GM04504 (cell line): ENCODE data around the gene MAPK4.

Source experiments
- DNase-seq: peaks from one replicate; pipeline ENCODE4 v3.0.0-alpha.2; 2012; ENCODE audit warnings: low read depth

The MAPK4 gene

DNA sequence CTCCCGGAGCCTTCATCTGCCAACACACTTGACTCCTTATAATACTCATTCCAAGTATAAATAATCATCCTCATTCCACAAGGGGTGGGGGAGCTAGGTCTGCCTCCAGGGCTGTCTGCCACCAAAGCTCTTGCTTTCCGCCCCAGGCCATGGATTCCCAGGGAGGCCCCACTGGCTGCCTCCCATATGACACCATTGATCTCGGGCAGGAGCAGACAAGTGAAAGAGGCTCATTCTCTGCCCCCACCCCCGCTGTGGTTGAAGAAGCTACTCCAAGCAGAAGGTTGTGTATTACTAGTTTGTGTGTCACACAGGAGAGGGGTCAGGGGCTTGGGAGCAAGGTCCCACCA, 160.4 kb downstream of the MAPK4 start:
- no peak for DNase-seq

GRCh38 chr18:50721006-50721405, 161.1 kb downstream of the MAPK4 start:
- no peak for DNase-seq

- DNase-seq: no peak
Measured at GRCh38 chr18:50721451-50722120, 161.7 kb downstream of the MAPK4 start.

GRCh38 chr18:50722311-50722710, 162.4 kb downstream of the MAPK4 start:
- no peak for DNase-seq

GRCh38 chr18:50724751-50725151, 164.9 kb downstream of the MAPK4 start:
- DNase-seq: no peak

DNA sequence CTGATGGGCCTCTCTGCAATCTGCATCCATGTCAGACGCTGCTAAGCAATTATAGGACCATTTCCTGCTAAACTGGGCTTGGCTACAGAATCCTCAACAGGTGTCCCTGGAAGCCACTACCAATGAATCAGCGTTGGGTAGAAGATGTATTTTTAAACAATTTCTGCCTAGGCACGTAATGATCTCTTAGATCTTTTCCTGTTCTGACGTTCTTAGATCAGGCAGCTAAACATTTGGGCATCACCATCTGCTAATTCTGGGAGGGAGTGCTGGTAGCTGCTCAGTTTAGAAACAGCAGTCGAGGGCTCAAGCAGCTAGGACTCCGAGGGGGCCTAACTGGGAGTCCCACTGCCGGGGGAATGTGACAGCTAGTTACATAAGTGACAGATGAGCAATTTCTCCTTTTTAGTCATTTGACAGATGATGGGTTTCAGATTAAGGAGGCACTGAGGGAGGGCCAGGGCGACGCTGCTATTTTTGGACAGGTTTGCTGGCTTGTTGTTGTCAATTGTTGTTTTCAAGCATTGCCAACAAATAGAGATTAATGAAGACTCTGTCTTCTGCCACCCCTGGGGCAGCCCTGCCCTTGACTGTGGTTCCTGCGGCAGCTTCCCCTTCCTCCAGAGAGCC, 167.2 kb downstream of the MAPK4 start:
- no peak for DNase-seq

DNA sequence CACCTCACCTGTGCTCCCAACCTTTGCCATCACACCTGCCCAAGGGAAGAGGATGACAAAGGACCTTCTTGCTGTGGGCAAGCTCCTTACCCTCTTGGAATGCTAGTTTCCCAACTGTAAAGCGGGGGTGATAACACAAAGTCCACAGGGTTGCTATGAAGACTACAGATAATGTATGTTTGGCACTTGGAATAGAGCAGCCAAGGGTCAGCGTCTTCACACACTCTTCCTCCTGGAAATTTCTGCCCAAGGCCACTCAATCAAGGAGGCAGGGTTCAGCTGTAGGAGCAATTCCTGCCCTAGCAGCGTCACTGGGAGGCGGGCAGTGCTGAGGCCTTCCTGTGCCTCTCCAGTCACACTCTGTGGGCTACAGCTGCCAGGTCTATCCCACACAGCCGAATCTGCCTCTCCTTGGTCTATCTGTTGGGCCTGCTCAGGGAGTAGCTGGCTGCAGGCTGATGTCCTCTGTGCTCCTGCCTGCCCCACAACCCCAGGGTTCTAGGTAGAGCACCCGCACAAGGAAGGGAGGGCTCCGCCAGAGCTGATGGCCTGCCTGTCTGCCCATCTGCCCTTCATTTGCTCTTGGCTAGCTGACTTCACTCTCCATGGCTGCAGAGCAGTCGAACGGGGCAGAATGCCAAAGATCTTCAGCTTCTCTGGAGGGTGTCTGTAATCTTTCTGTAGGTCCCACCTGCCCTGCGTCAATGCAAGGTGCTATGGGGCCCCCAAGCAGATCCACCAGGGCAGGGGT, 168.0 kb downstream of the MAPK4 start:
- no peak for DNase-seq

GRCh38 chr18:50729376-50729775, 169.5 kb downstream of the MAPK4 start:
- no peak for DNase-seq

DNA sequence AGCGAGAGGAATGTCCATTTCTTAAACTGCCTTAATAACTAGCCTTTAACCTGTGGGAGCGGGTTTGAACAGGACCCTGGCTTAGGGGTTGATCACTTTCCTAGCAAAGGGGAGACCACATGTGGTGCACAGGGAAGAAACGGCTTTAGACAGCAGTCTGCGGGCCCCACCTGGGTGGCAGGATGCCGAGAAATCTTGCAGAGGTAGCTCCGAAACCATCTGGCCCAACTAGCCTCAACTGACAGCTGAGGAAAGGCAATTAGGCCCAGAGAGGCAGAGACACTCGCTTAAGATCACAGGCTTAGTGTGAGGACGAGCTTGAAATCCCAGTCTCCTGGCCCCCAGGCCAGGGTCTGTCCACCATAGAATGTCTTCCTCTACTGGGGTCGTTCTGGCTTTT, 170.1 kb downstream of the MAPK4 start:
- no peak for DNase-seq

DNA sequence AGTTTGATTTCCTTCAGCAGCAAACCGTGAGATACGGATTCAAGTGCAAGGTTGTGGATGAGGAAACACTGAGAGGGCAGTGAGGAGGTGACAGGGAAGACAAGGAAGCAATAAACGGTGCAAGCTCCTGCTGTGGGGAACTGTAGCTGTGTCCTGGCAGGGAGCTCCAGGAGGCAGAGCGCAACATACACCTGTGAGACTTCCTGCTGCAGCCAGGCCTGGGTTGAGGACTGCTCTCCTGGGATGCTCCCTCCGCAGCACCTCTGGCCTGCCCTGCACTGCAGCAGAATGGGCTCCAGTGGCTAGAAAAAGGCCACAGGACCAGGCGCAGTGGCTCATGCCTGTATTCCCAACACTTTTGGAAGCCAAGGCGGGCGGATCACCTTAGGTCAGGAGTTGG, 174.5 kb downstream of the MAPK4 start:
- DNase-seq: no peak

DNA sequence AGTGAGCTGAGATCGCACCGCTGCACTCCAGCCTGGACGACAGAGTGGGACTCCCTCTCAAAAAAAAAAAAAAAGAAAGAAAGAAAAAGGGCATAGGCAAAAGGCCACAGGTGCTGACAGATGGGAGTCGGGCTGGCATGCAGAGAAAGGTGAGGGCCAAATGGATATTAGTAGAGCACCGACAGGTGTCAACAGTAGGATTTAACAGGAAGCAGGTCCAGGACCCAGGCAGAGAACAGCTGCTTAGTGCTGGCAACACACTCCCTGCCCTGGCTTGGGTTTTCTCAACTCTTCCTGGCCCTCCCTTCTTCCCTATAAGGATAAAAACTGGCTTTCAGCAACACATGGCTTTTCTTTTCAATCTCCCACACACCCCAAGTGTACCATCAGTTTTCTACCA, 175.0 kb downstream of the MAPK4 start:
- DNase-seq: no peak

- no peak for DNase-seq
Measured at GRCh38 chr18:50737127-50737526, 177.2 kb downstream of the MAPK4 start.

GRCh38 chr18:50738098-50738757, 178.3 kb downstream of the MAPK4 start:
- DNase-seq: no peak

GRCh38 chr18:50742952-50743351, 183.1 kb downstream of the MAPK4 start:
- DNase-seq: no peak

GRCh38 chr18:50744253-50744652, 184.4 kb downstream of the MAPK4 start:
- no peak for DNase-seq

GRCh38 chr18:50745945-50746344, 186.1 kb downstream of the MAPK4 start:
- DNase-seq: no peak

DNA sequence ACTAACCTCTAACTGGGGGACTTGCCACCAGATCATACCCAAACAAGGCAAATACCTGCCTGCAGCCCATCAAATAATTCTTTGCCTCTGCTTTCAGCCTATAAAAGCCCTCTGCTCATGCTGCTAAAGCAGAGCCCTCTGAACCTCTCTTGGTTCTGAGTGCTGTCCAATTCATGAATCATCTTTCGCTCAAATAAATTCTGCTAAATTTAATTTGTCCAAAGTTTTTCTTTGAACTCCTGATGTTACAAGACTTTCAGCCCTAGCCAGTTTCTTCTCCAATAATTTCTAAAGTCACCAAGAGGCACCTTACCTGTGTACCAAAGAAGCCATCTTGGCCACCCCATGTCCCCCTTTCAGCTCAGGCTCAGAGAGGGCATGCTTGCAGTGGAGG, 188.0 kb downstream of the MAPK4 start:
- no peak for DNase-seq

GRCh38 chr18:50748243-50749229, 188.6 kb downstream of the MAPK4 start:
- no peak for DNase-seq

GRCh38 chr18:50749421-50749820, 189.5 kb downstream of the MAPK4 start:
- no peak for DNase-seq

GRCh38 chr18:50749945-50750344, 190.1 kb downstream of the MAPK4 start:
- no peak for DNase-seq

GRCh38 chr18:50750546-50750945, 190.7 kb downstream of the MAPK4 start:
- no peak for DNase-seq

DNA sequence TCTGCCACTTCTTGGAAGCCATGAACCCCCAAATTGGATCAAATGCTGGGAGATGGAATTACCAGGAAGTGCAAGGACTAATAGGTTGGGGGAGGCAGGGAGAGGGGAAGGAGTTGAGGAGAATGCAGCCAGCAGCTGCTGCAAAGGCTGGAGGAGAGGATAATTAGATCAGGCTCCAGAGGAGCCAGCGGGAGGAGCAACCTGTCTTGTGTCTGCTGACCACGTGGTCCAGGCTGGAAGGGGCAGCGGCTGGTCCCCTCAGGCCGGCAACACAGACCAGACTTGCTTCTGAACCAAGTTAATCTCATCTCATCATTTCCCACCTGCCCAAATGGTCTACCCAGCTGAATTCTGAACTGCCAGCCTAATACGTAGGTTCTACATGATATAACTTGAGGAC, 191.6 kb downstream of the MAPK4 start:
- DNase-seq: no peak
